ENCODE measurements around the gene TMEM51.

TMEM51 gene

DNA sequence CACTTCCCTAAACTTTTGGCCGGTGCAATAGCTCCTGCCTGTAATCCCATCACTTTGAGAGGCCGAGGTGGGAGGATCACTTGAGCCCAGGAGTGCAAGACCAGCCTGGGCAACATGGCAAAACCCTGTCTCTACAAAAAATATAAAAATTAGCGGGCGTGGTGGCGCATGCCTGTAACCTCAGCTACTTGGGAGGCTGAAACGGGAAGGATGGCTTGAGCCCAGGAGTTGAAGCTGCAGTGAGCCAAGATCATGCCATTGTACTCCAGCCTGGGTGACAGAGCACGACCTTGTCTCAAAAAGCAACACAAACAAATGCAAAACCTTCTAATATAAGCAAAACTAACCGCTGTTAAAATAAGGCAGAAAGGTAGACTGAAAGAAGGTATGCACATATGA, 25.9 kb downstream of the TMEM51 start:
- DNase-seq = no peak

GRCh38 chr1:15180189-15180588, 26.6 kb downstream of the TMEM51 start:
- no peak for DNase-seq

DNA sequence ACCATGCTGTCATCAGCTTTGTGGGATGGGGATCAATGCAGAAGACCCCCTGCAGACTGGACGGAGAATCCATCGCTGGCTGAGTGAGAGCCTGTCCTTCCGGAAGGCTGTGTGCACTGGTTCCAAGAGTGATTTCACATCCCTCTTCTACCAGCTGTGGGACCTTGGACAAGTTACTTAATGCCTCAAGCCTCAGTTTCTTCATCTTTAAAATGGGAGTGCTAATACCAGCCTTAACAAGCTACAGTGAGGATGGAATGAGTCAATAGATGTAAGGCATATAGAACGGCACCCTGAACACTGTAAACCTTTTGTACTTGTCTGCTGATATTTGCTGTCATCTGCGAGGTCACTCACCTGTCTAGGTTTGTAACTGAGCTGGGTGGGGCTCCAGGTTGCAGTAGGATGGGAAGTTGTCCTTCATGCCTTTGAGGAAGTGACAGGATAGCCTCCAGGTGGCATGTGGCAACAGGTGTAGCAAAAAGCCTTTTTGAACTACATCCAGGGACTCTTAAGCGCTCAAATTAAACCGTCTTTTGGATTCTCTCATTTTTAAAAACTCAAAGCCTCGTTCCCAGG, 27.5 kb downstream of the TMEM51 start:
- DNase-seq = no peak

- no peak for DNase-seq
Observed at GRCh38 chr1:15181564-15181963, 28.0 kb downstream of the TMEM51 start.

DNA sequence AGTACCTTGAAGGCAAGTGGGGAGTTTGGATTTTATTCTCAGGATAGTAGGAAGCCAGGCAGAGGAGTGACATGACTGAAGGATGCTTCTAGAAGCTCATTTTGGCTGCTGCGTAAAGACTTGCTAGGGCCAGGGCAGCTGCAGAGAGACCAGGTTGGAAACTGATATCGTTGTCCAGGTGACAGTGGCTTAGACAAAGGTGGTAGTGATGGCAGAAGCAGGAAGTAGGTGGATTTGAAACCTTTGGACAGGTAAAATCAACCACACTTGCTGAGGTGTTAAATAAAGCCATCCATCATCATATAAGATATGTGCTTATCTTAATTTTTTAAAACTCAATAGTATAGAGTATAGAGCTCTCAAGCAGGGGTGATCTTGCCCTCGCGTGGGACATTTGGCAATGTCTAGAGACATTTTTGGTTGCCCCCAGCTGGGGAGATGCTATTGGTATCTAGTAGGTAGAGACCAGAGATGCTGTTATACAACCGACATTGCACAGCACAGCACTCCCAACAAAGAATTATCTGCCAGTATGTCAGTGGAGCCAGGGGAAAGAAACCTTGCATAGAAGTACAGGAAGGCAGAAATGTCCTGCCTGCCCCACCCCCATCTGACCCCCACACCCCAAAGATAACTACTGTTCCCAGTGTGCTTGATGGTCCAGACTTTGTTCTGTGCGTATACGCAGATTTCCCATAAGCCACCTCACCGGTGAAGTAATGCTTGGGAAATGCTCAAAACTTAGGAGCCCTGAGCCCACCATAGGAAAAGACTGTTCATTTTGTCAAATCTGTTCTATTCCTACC, 31.1 kb downstream of the TMEM51 start:
- no peak for DNase-seq

DNA sequence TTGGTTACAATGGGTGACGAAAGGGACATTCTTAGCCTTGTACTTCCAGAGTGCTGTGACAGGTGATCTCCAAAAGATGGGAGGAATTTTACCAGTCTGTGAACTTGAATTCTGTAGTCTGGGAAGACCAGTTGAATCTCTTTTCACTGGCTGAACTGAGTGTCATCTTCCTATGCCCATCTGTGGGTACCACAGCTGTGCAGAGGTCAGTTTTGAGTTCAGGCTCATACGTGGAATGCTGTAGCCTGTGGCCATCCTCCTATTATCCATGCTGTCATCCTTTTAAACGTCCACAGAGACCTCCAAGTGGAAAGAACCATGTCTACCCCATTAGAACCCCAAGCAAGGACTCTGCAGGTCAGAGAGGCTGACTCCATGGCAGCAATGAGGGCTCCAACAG, 32.1 kb downstream of the TMEM51 start:
- DNase-seq = no peak

GRCh38 chr1:15186073-15186845, 32.7 kb downstream of the TMEM51 start:
- DNase-seq = no peak

- no peak for DNase-seq
Observed at GRCh38 chr1:15186846-15187151, 33.3 kb downstream of the TMEM51 start.

DNA sequence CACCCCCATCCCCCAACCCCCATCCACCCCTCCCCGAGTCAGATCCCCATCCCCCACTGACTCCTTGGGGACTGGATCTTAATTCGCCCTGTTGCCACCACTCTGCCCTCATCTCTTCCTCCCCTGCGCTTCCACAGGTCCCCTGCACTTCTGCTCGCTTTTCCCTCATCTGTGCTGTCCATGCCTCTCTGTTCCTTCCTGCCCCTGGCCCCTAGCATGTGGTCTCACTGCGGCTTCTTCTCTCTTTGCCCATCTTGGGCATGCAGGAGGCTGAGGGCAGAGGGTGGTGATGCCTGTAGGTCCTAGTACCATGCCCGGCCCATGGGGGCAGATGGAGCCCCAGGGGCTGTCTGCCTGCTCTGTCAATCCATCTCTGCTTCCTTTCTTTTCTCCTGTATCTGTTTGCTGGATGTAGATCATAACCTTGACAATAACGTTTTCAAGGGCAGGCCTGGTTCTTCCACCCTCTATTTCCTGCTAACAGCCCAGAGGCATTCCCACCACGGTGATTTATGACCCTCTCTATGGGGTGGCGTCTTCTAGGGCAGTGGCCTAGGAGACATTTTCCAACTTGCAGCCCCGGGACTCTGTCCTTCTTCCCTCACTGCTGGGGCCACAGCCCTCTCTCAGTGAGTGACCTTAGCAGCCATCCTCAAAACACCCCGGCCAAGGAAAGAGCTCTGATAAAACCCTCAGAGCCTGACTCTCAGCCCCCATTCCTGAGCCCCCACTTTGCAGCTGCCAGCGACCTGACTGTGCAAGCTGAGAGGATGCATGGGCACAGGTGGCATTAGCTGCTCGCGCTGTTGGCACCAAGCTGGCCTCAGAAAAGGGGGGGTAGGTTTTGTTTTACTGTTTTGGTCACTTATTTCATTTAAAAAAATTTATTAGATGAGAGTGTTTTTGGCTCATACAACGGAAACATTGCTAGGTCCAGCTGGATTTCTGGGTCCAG, 33.9 kb downstream of the TMEM51 start:
- DNase-seq = no peak

- no peak for DNase-seq
Observed at GRCh38 chr1:15188130-15188524, 34.6 kb downstream of the TMEM51 start.

DNA sequence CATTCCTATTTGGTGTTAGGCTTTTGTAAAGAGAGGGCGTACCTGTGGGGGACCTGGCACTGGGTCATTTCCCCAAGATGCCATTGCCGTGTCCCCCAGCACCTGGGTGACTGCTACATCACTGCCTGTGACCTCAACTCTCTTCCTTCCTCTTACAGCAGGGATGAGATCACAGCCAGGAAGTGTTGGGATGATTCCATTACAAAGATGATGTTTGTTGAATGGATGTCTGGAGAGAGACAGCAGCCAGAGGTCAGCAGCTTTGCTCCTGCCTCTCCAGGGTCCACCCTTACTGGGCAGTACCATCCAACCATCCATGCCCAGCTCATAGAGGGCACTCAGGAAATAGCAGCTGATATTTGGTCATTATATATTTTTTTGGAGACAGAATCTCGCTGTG, 35.1 kb downstream of the TMEM51 start:
- no peak for DNase-seq

- DNase-seq = no peak
Observed at GRCh38 chr1:15189692-15190370, 36.3 kb downstream of the TMEM51 start.

DNA sequence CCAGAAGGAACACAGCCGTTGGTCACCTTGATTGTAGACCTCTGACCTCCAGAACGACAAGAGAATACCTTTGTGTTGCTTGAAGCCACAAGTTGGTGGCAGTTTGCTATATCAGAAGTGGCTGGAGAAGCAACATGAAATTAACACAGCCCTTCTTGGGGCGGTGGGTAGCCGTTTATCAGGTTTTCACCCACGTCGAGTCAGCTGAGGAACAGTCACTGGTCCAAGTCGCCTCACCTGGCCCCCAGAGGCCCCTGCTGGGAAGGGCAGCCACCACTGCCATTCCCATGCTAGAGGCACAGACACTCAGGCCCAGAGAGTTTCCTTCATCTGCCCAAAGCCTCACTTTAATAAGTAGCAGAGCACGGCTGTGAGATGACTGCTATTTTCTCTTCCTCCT, 37.7 kb downstream of the TMEM51 start:
- no peak for DNase-seq

DNA sequence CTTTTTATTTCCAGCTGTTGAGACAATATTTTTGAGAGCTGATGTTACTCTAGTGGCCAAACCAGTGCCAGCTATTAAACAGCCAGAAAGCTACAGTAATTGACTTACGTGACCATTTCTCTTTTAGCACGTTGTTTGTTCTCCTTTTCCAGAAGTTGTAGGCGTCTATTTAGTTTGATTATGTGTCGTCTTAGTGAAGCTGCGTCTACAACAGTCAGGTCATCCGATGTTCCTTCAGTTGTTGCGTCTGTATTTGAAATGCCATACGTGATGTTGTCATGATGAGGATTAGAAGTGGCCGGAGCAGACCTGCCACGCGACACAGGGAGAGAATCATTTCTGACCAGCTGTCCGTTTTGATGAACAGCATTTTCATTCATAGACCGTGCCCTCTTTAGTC, 38.2 kb downstream of the TMEM51 start:
- DNase-seq = no peak

- no peak for DNase-seq
Observed at GRCh38 chr1:15192916-15193550, 39.5 kb downstream of the TMEM51 start.

DNA sequence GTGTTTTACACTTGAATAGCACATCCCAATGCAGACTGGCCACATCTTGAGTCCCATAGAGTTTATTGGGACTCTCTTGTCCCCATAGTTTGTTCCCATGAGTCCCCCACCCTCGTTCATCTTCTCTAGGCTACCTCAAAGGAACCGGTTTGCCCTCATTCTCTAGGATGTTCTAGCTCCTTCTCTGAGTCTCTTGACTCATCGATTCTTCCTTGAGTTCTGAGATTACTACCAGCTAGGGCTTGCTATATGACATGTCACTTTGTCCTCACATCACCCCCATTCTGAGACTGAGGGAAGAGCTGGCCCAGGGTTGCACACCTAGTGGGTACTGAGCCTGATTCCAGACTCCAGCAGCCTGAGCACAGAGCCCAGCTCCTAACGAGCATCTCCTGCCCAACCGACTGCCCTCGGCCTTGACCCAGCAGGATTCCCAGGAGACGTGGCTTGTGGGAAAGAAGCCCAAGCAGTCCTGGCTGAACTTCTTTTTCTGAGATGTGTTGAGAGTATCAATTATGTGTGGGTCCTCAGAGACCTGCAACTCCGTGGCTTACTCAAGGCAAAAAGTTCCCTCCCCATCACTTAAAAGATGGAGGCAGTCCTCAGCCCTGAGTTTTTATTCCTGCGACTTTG, 42.0 kb downstream of the TMEM51 start:
- no peak for DNase-seq

DNA sequence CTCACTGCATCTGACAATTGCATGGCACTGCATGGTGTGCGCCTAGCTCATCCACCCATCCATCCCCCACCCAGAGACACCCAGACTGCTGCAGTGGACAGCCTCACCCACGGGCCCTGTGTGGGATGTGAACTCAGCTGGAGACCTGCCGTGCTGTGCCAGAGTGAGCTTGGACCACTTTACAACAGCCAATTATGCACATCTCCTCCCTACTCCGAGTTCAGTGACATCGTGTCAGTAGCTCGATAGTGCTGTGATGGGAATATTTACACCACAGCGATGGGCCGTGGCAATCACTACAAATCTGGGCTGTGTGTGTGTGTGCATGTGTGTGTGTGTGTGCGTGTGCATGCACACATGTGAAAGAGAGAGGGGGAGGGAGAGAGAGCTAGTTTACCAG, 42.5 kb downstream of the TMEM51 start:
- no peak for DNase-seq

GRCh38 chr1:15196807-15197530, 43.4 kb downstream of the TMEM51 start:
- no peak for DNase-seq

GRCh38 chr1:15197591-15198447, 44.3 kb downstream of the TMEM51 start:
- DNase-seq = no peak

DNA sequence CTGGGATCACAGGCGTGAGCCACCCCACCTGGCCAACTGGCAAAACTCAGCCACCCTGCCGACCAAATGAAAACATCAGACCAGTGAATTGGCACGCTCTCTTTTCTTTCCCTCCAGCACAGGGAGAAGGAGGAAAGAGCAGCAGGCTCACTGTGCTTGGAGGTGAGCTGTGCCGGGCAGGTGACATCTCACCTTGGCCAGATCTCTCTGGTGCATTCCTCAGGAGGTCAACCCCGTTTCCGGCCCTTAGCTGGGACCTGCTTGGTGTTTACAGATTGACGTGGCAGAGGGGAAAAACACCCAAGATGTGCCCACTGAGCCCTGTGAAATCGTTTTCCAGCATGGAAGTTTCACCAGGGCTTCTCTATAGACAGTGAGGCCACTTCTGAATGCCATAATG, 45.1 kb downstream of the TMEM51 start:
- DNase-seq = no peak
